ENCODE data around the gene TRAPPC10. TPM values are rescaled to one million over a fixed set of nuclear protein-coding genes. Genes with fewer than 3 reads are reported as not detected.

The TRAPPC10 gene
- total RNA-seq, 1 donor from 2014 or later = 21.4 TPM

- Histone ChIP-seq H3K27me3 (ENCODE audit: low read depth) (no peaks in the 10 kb centered on the region), H3K27ac (replicated peaks) (peak overlapping the region; percentile 67), H3K4me3 (no peak overlapping the region), H3K4me1 (peaks cover 89% of the 10 kb centered on the region), H3K9me3 (replicated peaks) (no peaks in the 10 kb centered on the region), H3K36me3 (no peaks in the 10 kb centered on the region)
- intact Hi-C loops (cut with micrococcal nuclease) = no loop called here
- DNase-seq = no peak
- TF ChIP-seq CTCF (IDR thresholded peaks at IDR 0.05; ENCODE audit: borderline replicate concordance) = no peak
Observed at GRCh38 chr21:44020551-44020950, 8.4 kb downstream of the TRAPPC10 start.

- intact Hi-C loops (cut with micrococcal nuclease) = no loop called here
- H3K4me1 ChIP-seq = peaks cover 88% of the 10 kb centered on the region
- H3K36me3 ChIP-seq = no peaks in the 10 kb centered on the region
- no peak for DNase-seq
- no peaks in the 10 kb centered on the region for H3K9me3 ChIP-seq (replicated peaks)
- no peak for TF ChIP-seq CTCF (IDR thresholded peaks at IDR 0.05; ENCODE audit: borderline replicate concordance)
- no peak overlapping the region for H3K4me3 ChIP-seq
- H3K27ac ChIP-seq (replicated peaks) = peak overlapping the region; percentile 67
- H3K27me3 ChIP-seq (ENCODE audit: low read depth) = no peaks in the 10 kb centered on the region
Observed at GRCh38 chr21:44021064-44021463, 9.0 kb downstream of the TRAPPC10 start.

- Histone ChIP-seq H3K4me1 (peaks cover 72% of the 10 kb centered on the region), H3K4me3 (no peak overlapping the region), H3K36me3 (no peaks in the 10 kb centered on the region), H3K9me3 (replicated peaks) (no peaks in the 10 kb centered on the region), H3K27me3 (ENCODE audit: low read depth) (no peaks in the 10 kb centered on the region), H3K27ac (replicated peaks) (peak overlapping the region; percentile 69)
- intact Hi-C loops (cut with micrococcal nuclease) = no loop called here
- TF ChIP-seq CTCF (IDR thresholded peaks at IDR 0.05; ENCODE audit: borderline replicate concordance) = no peak
- no peak for DNase-seq
Observed at GRCh38 chr21:44024257-44024656, 12.1 kb downstream of the TRAPPC10 start.

- intact Hi-C loops (cut with micrococcal nuclease) = no loop called here
- peak; percentile 64 for DNase-seq
- H3K4me3 ChIP-seq = no peak overlapping the region
Observed at GRCh38 chr21:44024887-44025353, 12.8 kb downstream of the TRAPPC10 start.

GRCh38 chr21:44027607-44028286 lies 15.6 kb downstream of the TRAPPC10 start:
- no peaks in the 10 kb centered on the region for H3K27me3 ChIP-seq (ENCODE audit: low read depth)
- no peak overlapping the region for H3K27ac ChIP-seq (replicated peaks)
- DNase-seq = no peak
- intact Hi-C loops (cut with micrococcal nuclease) = no loop called here
- H3K36me3 ChIP-seq = peaks cover 7% of the 10 kb centered on the region
- H3K4me1 ChIP-seq = peaks cover 37% of the 10 kb centered on the region
- H3K4me3 ChIP-seq = no peak overlapping the region
- H3K9me3 ChIP-seq (replicated peaks) = no peaks in the 10 kb centered on the region
- TF ChIP-seq CTCF (IDR thresholded peaks at IDR 0.05; ENCODE audit: borderline replicate concordance) = no peak

More at GRCh38 chr21:44024887-44025353, 12.8 kb downstream of the TRAPPC10 start:
- no peaks in the 10 kb centered on the region for H3K9me3 ChIP-seq (replicated peaks)
- no peaks in the 10 kb centered on the region for H3K36me3 ChIP-seq
- H3K27me3 ChIP-seq (ENCODE audit: low read depth) = no peaks in the 10 kb centered on the region
- no peak for TF ChIP-seq CTCF (IDR thresholded peaks at IDR 0.05; ENCODE audit: borderline replicate concordance)
- peaks cover 65% of the 10 kb centered on the region for H3K4me1 ChIP-seq
- H3K27ac ChIP-seq (replicated peaks) = peak overlapping the region; percentile 69

Measured in left ventricle myocardium inferior (tissue), 1 donor.